Measurements from ENCODE around the gene CBLN3. TPM values are rescaled to one million over a fixed set of nuclear protein-coding genes. Genes with fewer than 3 reads are reported as not detected.

CBLN3 gene
- total RNA-seq, 1 experiment from 2014 or later, result 2.0 TPM

DNA sequence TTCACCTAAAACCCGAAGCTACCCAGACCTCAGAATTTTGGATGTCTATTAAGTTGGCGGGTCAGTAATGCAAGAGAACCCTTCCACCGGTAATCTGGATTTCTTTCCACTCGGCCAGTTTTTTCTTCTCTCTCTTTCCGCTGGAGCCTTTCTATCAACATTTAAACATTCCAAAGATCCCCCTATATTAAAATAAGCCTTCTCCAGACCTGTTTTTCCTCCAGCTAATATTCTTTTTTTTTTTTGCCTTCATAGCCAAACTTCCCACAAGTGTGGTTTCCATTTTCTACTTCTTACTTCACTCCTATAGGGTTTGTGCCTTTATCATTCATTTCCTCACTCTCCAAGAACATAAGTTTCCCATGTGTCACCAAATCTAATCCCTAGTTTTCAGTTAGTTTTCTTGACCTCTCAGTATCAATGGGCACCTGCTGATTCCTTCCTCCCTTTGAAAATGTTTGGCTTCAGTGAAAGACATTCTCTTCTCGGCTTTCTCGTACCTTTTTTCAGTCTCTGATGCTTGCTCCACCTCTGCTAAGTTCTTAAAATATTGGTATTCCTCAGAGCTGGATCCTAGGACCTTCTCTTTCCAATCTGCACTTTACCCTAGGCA is 13.7 kb upstream of the CBLN3 start:
- Histone ChIP-seq H3K9me2 (ENCODE audit: insufficient read depth) (no peaks in the 10 kb centered on the region), H4K20me1 (ENCODE audit: insufficient read depth) (no peaks in the 10 kb centered on the region), H3K27me3 (ENCODE audit: insufficient read depth, low read length) (no peaks in the 10 kb centered on the region), H3K36me3 (ENCODE audit: control insufficient read depth in 1 of 2, insufficient read depth in 2 of 2, low read length in 2 of 2) (peaks cover 7 to 22% of the 10 kb centered on the region in 2 experiments; a peak in 2 of 4 replicates), H3K9ac (ENCODE audit: low read length) (peak overlapping the region; percentile 88), H3K27ac (ENCODE audit: low read depth, low read length) (peak overlapping the region; percentile 96), H3K4me3 (replicated peaks in 1 of 2; ENCODE audit: low read depth in 1 of 2, low read length in 2 of 2) (peak overlapping the region; percentile 76 to 94), H3K4me2 (ENCODE audit: low read length) (peak overlapping the region; percentile 94), H3K79me2 (ENCODE audit: insufficient read depth, low read length) (peaks cover 26% of the 10 kb centered on the region), H3K9me3 (ENCODE audit: control insufficient read depth in 1 of 2, insufficient read depth in 1 of 2, low read depth in 1 of 2, low read length in 2 of 2) (no peaks in the 10 kb centered on the region), H3K4me1 (ENCODE audit: control insufficient read depth in 1 of 2, insufficient read depth in 2 of 2, low read length in 2 of 2) (peaks cover 5 to 17% of the 10 kb centered on the region in 2 experiments; a peak in 3 of 4 replicates), H2AFZ (ENCODE audit: low read depth, low read length, poor library complexity, severe bottlenecking) (peak overlapping the region; percentile 32)
- ATAC-seq (no peak), DNase-seq (ENCODE audit: low read depth, low spot score) (no peak)
- ChIA-PET RAD21 (ENCODE audit: low non-redundant PET in 1 of 2, low total read pairs in 2 of 2, uncharacterized antibody in 2 of 2, unreplicated experiment in 2 of 2) (no interaction called here), POLR2A (interaction anchor here (1.1 kb wide), 1 partner anchor 12 kb away, joined by 4 read pairs; no protein-coding TSS in a partner anchor), CTCF (interaction anchor here (0.6 to 3.6 kb wide), 4 partner anchors 11 to 110 kb away, joined by 3 to 42 read pairs (median 6); no protein-coding TSS in a partner anchor)
- TSS peak; percentile 88 for BruUV-seq (replicated peaks)
- intact Hi-C loops (cut with micrococcal nuclease), result no loop called here
- TF ChIP-seq TCF7L2 (IDR thresholded peaks at IDR 0.05; ENCODE audit: borderline replicate concordance, extremely low read depth, insufficient read depth, insufficient read length) (no peak), EZH2 (IDR thresholded peaks at IDR 0.05) (no peak), CTCF (IDR thresholded peaks at IDR 0.05 in 2 of 3, conservative IDR thresholded peaks at IDR 0.05 in 1 of 3; ENCODE audit: borderline replicate concordance in 1 of 3, insufficient read depth in 1 of 3, low read depth in 2 of 3, low read length in 2 of 3) (no peak), ZFX (IDR thresholded peaks at IDR 0.05) (no peak), POLR2AphosphoS5 (IDR thresholded peaks at IDR 0.05; ENCODE audit: low read depth, low read length) (no peak), CBX3 (IDR thresholded peaks at IDR 0.05; ENCODE audit: low read depth) (no peak), SIN3A (IDR thresholded peaks at IDR 0.05; ENCODE audit: low read depth) (no peak), FOSL1 (IDR thresholded peaks at IDR 0.05; ENCODE audit: low read depth) (no peak), ELF1 (IDR thresholded peaks at IDR 0.05; ENCODE audit: borderline replicate concordance, low read depth) (no peak), JUND (IDR thresholded peaks at IDR 0.05) (no peak), EZH2phosphoT487 (IDR thresholded peaks at IDR 0.05; ENCODE audit: borderline replicate concordance) (no peak), SRF (IDR thresholded peaks at IDR 0.05; ENCODE audit: low read depth) (no peak), ZBTB33 (IDR thresholded peaks at IDR 0.05; ENCODE audit: extremely low read depth, insufficient replicate concordance, low read length) (no peak), CEBPB (IDR thresholded peaks at IDR 0.05; ENCODE audit: low read depth) (no peak), YY1 (IDR thresholded peaks at IDR 0.05; ENCODE audit: extremely low read depth, insufficient replicate concordance, low read depth, low read length) (no peak), ZNF274 (IDR thresholded peaks at IDR 0.05; ENCODE audit: low read depth, low read length) (no peak), RAD21 (IDR thresholded peaks at IDR 0.05; ENCODE audit: low read depth) (no peak)
- TF ChIP-seq, protein P1, sequence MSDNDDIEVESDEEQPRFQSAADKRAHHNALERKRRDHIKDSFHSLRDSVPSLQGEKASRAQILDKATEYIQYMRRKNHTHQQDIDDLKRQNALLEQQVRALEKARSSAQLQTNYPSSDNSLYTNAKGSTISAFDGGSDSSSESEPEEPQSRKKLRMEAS (IDR thresholded peaks at IDR 0.05), result no peak
- TF ChIP-seq, protein P2, sequence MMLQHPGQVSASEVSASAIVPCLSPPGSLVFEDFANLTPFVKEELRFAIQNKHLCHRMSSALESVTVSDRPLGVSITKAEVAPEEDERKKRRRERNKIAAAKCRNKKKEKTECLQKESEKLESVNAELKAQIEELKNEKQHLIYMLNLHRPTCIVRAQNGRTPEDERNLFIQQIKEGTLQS (IDR thresholded peaks at IDR 0.05), result no peak
